ENCODE data around the gene MYCBP2.
"Not testable (repeated sequence)": the region's sequence is repeated elsewhere in the genome, so short reads cannot be mapped to it uniquely, and the experiment has no call there.

MYCBP2 gene, protein sequence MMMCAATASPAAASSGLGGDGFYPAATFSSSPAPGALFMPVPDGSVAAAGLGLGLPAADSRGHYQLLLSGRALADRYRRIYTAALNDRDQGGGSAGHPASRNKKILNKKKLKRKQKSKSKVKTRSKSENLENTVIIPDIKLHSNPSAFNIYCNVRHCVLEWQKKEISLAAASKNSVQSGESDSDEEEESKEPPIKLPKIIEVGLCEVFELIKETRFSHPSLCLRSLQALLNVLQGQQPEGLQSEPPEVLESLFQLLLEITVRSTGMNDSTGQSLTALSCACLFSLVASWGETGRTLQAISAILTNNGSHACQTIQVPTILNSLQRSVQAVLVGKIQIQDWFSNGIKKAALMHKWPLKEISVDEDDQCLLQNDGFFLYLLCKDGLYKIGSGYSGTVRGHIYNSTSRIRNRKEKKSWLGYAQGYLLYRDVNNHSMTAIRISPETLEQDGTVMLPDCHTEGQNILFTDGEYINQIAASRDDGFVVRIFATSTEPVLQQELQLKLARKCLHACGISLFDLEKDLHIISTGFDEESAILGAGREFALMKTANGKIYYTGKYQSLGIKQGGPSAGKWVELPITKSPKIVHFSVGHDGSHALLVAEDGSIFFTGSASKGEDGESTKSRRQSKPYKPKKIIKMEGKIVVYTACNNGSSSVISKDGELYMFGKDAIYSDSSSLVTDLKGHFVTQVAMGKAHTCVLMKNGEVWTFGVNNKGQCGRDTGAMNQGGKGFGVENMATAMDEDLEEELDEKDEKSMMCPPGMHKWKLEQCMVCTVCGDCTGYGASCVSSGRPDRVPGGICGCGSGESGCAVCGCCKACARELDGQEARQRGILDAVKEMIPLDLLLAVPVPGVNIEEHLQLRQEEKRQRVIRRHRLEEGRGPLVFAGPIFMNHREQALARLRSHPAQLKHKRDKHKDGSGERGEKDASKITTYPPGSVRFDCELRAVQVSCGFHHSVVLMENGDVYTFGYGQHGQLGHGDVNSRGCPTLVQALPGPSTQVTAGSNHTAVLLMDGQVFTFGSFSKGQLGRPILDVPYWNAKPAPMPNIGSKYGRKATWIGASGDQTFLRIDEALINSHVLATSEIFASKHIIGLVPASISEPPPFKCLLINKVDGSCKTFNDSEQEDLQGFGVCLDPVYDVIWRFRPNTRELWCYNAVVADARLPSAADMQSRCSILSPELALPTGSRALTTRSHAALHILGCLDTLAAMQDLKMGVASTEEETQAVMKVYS (N-terminal part only)

GRCh38 chr13:77326905-77327604, at the start of gene MYCBP2:
TSS of gene MYCBP2 (minus strand) at chr13:77327094. CDS start at chr13:77326775, 319 bp downstream.
- peak; percentile 100 for DNase-seq

GRCh38 chr13:77375560-77376108, 48.7 kb upstream of the MYCBP2 start:
- no peak for DNase-seq

GRCh38 chr13:77374786-77375185, 47.9 kb upstream of the MYCBP2 start:
- no peak for DNase-seq

DNA sequence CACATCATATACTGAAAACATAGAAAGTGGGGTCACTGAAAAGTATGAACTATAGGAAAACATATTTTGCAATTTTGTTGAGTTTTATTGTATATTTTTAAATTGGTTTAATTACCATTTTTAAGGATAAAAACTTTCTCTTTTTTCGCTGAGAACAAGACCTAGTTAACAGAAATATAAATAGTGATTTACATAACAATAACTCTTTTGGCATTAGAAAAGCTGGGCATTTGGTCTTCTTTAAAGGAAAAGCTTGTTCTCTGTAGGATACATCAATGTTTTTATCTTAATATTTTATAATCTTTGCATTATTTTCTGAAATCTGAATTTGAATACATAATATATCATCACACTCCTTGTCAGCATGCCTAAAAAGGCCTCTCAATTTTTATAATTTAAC, 47.4 kb upstream of the MYCBP2 start:
- no peak for DNase-seq

DNA sequence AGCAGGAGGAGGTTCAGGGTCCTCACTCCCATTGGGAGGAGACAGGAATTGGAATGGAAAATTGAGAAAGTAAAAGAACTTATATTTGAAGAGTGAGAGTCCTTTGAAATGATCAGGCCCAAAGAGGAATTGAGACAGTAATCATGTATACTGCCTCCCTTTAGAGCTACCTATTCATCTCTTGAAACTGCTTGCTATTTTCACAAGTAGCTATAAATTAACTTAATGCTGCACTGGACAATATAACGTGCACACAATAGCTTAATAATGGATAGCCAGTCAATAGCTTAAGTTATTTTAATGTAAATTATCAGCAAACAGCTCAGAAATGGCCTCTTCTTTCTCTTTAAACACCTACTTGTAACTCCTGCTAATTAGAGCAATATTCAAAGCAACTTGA, 46.6 kb upstream of the MYCBP2 start:
- DNase-seq = no peak

GRCh38 chr13:77372275-77372674, 45.4 kb upstream of the MYCBP2 start:
- no peak for DNase-seq

DNA sequence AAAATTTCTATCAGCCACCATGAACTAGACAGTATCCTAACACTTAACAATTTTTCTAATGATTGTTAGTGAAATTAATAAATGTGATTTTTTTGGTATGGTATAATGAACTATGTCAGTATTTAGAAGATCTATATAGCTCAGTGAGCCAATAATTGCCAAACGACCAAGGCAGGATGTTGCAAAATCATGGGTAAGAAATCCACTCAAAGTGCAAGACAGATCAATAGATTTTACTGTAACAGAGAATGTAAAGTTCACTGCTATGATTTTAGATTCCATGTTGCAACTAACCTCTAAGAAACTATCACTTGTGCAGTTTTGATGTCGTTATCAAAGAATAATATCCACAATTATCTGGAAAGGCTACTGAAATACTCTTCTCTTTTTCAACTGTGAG, 44.0 kb upstream of the MYCBP2 start:
- no peak for DNase-seq

GRCh38 chr13:77362166-77362565, 35.3 kb upstream of the MYCBP2 start:
- DNase-seq = no peak

- no peak for DNase-seq
Observed at GRCh38 chr13:77360032-77360685, 33.3 kb upstream of the MYCBP2 start.

DNA sequence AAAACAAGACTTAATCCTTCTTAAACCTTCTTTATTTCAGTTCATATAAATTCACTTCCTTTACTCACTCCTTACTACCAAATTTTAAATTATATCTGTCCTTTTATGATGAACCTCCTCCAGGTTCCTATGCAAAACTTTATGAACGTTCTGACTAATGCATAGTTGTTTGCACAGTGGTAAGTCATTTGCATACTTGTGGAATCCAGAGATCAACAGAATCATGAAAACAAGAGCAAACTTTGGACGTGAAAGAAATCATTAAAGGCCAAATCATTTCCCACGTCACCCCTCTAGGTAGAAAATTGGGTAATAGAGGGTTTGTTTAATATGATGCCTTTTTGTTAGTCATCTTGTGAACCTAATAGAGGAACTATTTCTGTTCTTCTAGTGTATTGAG, 32.3 kb upstream of the MYCBP2 start:
- DNase-seq = no peak

DNA sequence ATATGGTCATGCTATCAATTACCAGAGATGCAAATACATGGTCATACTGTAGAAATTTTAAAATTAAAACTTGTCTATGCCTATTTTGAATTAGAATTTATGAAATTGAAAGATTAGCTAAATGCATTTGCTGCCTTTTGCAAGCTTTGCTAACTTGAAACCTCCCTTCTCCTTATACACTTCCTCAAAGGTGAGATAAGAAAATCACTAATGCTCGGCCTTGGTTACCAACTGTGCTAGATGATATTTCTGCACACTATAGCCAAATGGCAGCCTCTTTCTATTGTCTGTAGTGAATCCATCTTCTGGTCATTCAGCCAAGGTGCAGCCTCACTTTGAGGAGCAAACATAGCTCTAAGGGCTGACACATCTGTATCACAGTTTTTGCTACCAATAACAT, 31.1 kb upstream of the MYCBP2 start:
- no peak for DNase-seq

DNA sequence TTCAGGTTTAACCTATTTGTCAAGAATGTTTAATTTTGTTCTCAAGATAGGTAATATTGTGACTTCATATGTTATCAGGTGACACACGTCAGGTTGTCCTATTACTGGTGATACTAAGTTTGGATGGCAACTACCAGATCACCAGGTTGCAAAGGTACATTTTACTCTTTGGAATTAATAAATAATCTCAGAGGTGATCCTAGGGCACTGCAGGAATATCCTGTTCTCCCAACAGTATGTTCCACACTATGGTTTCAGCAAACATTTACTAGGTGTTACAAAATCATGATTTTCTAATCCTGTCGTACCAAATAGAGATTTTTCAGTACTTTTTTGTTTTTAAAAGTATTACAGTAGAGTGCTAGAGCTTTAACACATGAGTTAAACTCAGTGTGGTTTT, 29.3 kb upstream of the MYCBP2 start:
- DNase-seq = no peak

DNA sequence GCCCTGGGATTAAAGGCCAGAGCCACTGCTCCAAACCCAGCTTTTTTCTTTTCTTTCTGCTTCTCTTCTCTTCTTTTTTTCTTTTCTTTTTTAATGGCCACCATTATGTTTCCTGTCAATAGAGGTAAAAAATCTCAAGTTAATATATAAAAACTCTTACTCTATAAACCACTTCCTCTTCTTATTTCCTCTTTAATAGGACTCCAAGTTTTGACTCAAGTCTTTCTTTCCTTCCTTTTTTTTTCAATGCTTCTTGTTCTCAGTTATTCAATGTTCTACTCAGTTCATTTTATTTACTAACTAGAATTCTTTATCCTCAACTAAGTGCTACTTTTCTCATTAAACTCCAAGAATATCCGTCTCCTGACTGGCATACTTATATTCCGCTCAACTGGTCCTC, 27.1 kb upstream of the MYCBP2 start:
- DNase-seq = no peak

- no peak for DNase-seq
Observed at GRCh38 chr13:77351315-77351714, 24.4 kb upstream of the MYCBP2 start.

DNA sequence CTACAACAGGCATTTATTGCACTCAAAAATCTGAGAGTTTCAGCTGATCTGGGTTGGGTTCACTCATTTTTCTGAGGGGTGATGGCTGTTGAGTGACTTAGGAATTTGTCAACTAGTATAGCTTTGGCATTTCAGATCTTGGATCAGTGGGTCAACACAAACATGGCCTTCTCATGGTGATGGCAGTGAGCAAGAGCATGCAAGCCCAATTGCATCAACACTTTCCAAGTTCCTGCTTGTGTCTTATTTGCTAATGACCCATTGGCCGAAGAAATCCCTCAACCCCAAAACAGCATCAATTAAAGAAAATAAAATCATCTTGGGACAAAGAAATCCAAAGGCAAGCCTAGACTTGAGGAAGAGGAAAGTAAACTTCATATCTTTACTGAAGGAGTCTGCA, 23.9 kb upstream of the MYCBP2 start:
- DNase-seq = no peak

DNA sequence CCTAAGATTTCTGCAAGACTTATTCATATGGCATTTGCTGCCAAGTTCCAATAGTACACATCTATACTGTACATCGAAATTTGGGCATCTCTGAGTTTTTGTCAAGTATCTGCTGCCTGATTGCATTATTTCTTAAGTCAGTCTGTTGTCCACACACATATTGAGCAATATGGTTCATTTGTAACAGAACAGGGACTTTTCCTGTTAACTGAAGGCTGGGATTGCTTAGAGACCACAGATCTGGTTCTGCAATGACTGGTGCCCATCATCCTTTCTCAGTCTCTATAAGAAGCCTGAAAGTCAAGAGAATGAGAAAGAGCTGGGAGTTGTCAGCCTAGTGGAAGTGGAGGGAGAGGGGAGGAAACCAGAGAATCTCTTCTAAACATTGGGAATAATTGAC, 22.5 kb upstream of the MYCBP2 start:
- DNase-seq = no peak

- not testable (repeated sequence) for DNase-seq
Observed at GRCh38 chr13:77347351-77347750, 20.5 kb upstream of the MYCBP2 start.

DNA sequence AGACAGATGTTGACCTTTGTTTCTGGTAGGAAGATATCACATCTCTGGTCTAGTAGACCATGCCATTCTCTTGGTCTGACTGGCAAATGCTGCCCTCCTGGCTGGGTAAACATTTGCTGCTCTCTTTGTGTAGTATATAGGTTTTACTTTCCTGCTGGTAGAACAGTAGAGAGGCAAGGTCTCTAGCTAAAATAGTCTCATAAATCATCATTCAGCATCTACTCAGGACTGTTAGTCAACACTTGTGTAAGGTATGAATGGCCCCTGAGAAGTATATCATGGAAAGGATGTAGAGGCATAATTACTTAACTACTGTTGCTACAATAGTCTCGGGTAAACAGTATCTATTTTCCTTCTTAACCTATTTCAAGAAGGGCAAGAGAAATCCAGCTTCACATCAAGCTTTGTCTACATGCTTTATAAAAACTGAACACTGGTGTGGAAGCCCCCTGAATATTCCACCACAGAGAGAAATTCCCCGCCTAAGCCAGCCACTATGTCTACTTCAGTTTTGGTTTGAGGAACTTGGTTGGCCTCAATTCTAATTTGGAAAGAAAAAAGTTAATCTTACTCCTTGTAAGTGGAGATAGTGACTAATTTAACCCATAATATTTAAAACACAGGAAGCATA, 18.4 kb upstream of the MYCBP2 start:
- no peak for DNase-seq

- DNase-seq = no peak
Observed at GRCh38 chr13:77343841-77344240, 16.9 kb upstream of the MYCBP2 start.

GRCh38 chr13:77339408-77339807, 12.5 kb upstream of the MYCBP2 start:
- no peak for DNase-seq

DNA sequence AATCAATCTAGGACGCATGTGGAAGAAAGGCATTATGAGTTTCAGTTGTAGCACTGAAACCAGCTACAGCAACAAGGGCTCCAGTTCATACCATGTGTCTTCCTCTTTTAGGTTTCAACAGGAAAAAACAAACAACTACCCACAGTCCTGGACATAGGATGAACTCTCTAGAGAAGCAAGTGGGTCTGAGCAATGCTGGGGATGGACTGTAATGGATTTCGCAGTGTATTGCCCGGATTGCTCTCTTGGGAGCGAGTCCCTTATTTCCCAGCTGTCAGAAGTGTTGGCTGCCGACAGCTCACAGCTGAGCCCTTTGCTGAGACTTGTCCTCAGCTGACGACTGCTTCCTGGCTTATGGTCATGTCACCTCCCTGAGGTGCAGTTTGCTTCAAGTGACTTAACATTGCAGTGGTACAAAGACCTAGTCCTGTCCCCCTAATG, 12.1 kb upstream of the MYCBP2 start:
- no peak for DNase-seq
